Stimulated activated CD4-positive, alpha-beta T cell treated with anti-CD3 and anti-CD28 coated beads, Interleukin-4, amount 100 ng/mL, for 24 hours (primary cell): Measurements from ENCODE around the gene BTG2.
A peak's percentile ranks its signal among the peaks of the same experiment; 100 is the strongest.

Experiments used
- DNase-seq: peaks from one replicate; pipeline ENCODE4 v3.0.0-alpha.2; 2020

Gene BTG2

DNA sequence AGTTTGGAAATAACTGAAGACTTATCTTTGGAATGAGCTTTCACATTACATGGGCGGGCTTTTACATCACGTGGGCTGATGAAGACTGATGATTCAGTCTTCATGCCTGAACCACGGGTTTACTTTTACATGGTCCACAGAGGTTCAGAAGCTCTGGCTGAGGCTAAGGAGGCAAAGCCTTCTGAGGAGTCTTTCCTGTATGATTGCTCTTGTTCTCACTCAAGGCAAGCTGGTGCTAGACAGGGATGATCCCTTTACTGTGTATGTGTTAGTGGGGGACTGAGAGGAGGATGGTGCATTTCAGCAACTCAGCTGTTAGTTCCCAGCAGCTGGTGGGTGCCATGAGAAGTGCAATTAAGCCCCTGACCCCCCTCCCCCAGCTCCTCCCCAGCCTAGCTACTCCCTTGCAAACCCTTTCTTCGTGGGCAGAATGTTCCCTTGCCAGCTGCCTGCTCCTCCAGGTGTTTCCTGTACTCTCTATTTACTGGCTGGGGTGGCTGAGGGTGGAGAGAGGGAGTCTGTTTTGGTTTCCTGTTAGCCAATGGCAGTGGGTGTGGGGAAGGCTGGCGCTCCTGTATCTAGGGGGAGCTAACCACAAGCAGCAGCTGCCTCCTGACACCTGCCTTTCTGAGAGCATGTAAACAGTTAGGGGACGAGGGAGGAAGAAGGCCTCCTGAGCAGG is 15.4 kb downstream of the BTG2 start:
- peak; percentile 47 for DNase-seq

DNA sequence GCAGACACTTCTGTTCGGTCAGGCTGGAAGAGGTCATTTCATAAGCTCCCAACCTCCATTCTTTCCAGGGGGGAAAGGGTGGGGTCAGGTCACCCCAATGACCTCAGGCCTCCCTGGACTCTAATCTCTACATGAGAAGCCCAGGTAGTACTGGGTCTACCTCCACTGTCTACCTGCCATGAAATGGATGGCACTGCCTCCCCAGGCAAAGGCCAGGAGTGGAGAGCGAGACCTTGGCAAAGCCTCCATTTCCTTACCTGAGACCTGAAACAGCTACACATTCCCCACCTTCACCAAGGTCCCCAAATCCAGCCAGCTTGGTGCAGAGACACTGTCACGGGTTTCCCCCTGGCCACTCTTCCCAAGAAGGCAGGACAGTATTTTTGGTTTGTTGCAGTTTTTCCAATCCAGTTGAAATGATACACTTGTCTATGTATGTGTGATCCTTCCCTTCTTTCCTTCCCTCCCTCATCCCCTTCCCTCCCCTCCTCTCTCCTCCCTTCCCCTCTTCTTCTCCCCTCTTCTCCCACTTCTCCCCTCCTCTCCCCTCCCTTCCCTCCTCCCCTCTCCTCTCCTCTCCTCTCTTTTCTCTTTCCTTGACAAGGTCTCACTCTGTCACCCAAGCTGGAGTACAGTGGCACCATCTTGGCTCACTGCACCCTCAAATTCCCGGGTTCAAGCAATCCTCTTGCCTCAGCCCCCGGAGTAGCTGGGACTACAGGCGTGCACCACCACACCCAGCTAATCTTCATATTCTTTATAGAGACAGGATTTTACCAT is 16.1 kb downstream of the BTG2 start:
- DNase-seq = no peak

DNA sequence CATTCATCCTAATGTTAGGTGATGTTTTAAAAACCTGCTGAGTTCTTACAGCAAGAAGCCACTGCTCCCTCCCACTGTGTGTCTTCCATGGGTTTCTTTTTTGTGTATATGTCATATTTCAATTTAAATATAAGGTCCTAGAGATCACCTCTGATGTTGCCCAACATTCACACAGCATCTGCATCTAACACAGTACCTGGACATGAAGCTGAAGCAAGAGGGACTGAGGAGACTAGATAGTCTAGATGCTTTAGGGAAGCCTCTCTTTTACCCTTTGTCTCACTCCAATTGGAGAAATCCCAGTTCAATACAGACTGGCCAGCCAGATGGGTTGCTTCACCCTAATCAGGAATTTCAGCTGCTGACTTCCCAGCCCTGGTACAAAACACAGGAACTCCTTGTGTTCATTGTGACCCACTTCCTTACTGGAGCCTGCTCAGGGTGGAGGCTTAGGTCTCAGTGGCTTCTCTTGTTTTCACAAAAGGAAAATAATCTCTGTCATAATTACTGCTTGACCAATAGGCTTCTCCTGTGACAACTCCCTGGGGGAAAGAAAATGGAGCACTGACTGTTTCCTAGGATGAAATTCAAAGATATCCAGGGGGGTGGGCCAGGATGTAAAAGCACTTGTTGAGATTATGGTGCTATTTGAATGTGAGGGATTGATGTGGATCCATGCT is 17.3 kb downstream of the BTG2 start:
- no peak for DNase-seq

DNA sequence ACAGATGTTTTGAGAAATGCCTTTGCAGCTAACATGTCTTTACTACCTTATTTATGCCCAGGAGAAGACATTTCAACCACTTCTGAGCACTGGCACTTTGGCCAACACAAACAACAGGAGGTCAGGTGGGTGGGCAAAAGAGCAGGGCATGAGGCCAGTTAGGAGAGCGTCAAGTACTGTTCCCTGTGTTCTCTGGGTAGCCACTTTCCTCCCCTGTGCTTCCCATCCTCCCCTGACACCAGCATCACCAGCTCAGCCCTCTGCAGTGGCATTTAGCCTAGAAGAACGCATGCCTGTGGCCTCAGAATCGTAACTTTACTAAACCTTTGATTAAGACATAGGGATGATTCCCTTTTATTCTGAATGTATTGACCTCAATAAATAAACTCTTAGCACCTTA is 18.3 kb downstream of the BTG2 start:
- DNase-seq = no peak

DNA sequence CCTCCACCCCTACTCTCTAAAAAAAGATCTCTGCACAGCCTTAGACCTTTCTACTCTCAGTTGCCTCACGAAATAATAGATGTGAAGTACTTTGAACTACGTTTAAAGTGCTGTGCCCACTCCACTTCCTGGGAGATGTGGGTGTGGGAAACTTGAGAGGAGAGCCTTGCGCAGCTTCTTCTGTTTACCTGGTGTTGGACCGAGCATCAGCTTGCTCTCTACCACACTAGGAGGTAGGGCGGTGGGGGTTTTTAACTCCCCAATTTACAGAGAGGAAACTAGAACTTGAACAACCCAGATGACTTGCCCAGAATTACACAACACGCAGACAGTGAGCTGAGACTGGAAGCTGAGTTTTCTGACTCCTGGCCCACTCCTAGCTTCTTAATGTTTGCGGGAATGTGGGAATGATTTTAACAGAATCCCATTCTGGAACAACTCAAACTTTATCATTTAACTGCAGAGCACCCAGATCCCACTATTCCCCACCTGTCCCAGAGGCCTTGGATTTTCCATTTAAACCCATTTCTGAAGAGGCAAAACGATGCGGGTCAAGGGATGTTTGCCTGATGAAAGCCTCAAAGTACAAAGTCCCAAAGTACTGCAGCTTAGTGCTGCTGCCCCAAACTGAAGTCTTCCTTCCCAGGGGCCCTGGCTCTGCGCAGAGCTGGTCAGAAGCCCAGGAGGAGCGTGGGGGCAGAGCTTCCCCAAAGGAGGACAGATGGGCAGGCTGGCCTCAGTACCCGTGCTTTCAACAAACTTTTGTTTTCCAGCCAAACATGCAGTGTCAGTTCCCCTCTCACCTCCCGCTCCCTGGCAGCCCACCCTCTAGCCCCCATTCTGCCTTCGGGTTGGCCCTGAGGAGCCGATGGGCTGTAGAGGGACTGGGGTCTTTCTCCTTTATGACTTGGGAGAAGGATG is 19.0 kb downstream of the BTG2 start:
- peak; percentile 57 for DNase-seq

DNA sequence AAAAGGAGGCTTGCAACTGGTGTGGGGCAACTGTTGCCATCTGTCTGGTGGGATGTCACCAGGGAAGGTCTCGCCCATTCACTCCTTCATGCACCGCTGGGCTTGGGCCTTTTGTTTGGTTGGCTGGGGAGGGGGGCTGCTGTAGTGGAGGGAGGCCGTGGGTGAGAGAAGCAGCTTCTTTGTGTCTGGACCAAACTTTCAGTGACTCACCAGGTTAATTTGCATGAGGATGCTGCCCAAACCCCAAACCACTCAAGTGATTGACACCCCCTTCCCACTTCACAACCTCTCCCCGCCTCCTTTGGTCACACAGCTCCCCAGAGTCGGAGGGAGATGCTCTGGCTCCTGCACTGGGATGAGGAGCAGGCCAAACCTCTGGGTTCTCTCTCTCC is 19.7 kb downstream of the BTG2 start:
- DNase-seq = peak; percentile 63

DNA sequence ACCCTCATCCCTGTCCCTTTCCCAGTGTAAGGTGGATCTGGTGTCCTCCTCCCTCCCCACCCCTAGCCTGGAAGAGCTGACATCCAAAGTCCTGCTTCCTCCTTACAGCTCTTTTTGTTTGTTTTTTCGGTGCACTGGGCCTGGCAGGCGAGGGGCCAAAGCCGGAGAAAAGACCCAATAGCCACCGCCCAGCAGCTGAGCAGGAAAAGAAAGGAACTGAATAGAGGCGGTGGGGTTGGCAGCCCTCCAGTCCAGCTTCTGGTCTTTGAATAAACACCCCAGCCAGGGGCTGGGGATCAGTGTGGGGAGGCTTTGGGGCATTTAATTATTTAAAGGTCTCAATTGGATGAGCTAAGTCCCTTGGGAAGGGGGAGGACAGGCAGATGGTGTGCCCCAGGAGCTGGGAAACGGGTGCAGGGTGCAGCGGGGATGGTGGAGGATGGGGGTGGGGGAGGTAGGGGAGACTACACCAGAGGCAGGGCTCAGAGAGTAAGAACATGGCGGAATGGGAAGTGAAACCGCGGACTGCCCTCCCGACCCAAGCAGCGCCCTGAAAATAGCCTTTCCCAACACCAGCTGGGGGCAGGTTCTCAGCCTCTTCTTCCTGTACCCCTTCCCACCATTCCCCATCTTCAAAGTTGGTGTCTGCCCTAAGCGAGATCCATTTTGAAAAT is 20.2 kb downstream of the BTG2 start:
- DNase-seq = no peak

DNA sequence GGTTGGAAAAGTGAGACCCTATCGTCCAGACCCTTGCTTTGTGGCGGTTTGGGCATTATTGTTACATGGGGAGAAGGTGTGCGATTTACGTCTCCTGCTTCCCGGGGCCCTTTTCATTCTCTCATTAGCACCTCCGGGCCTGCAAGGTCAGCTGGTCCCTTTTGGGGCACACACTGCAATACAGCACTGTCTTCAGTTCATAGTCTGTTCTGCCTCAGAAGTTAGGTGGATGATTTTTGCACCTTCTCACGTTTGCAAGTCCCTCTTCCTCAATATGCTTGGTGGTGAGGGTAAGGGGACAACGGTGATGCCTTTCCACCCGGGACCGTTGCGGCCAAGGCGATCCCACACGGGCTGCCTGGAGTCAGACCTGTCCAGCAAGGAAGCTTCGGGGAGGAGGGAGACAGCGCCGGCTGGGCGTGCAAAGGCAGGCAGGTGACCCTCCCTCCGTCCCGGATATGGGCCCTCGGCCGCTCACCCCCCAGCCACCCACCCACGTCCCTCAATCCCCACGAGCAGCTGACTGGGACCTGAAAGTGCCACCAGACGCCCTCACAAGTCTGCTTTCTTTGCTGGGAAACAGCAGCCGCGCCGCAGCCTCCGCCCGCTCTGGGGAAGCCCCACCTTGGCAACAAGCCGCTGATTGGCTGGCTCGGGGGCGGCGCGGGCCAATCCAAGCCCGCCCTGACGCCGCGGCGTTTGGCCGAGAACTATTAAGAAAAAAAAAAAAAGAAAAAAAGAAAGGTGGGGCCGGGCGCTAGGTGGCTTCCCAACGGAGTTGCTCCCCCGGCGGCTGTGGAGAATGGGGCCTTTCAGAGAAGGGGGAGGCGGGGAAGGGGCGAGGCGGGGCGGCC is 21.7 kb downstream of the BTG2 start:
- peak; percentile 94 for DNase-seq

DNA sequence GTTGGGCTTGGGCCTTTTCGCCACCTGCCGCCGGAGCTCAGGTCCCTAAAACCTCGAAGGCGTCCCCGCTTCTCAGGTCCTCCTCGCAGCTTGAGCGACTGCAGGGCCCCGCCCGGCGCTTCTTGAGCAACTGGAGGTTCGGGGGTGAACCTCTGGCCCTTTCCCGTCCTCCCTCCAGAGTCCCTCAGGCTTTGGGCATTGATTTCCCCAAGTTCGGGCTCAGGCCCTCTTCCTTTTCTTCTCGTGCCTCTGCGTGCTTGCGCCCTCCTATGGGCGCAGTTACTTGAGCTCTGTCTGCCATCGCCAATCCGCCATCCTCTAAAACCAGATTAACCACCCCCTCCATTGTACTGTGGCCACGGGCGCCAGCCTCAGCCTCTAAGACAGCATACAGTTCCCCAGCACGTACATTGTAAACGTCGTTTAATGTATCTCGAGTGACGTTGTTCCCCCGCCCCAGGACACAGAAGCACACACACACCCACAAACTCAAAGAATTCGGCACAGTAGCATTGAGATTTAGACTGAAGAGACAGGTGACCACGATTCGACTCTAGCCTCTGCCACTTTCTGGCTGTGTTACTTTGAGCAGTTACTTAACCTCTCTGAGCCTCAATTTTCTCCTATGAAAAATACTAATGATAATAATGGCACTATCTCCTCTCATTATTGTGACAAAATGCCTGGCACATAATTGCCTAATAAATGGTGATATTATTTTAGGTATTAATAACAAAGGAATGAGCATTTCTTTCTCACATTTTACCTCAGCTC is 22.6 kb downstream of the BTG2 start:
- DNase-seq = peak; percentile 63

DNA sequence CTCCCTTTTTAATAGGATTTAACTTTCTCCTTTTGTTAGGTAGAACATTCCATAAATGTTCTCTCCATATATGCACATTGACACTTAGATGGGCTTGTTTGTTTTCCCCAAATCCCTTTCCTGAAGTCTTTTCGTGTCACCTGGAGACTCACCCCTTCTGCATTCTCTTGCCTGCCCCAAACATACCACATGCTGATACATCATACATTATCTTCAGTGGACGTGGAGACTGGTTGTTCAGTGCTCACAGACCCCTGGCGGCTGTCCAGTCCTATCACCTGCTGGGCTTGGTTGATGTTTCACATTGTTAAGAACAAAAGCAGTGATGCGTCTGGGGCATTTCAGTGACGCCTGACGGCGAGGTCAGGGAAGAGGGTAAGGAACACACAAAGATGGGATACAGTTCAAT is 23.4 kb downstream of the BTG2 start:
- no peak for DNase-seq

DNA sequence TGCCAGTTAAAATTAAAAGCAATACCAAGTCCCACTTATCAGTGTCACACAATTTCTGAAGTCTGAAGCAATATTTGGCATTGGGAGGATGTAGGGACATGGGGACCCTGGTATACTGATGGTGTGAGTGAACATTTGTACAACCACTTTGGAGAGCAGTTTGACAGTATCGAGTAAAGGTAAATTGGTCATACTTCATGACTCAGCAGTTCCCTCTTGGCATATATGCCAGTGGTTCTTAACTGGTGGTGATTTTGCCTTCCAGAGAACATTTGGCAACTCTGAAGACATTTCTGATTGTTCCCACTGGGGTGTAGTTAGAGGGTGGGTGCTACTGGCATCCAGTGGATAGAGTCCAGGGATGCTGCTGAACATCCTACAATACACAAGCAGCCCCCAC is 25.9 kb downstream of the BTG2 start:
- no peak for DNase-seq

DNA sequence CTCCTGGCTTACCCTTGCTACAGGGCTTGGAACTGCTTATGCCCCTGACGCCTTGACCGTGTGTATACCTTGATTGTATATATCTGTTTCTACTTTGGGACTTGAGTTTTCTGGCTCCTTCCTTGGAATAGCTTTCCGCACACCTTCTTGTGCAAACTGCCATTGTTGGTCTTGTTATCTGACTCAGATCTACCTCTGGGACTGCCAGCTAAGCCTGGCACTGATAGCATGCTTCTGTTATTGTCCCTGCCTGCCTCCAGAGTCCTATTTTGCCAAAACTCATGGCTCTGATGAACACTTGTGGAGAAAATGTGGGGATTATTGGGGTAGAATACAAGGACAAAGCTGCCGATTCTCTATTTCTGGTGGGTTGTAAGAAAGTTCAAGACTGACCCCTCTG is 30.2 kb downstream of the BTG2 start:
- no peak for DNase-seq

DNA sequence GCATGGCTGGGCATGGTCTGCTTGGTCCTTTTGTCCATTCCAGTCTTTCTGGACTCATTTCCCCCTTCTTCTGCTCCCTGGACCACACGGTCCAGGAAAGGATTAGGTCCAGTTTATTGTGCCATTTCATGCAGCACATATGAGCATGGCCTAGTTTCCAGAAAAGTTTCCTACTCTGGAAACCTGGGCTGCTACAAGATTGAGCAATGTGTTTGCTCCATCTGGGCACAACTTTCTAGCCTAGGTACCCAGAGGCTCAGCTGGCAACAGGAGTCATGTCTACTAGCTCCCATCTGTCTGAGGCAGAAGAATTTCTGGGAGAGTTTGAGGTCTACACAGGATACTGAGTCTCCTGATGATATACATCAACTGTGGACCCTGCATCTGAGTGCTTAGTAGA is 30.8 kb downstream of the BTG2 start:
- DNase-seq = no peak

DNA sequence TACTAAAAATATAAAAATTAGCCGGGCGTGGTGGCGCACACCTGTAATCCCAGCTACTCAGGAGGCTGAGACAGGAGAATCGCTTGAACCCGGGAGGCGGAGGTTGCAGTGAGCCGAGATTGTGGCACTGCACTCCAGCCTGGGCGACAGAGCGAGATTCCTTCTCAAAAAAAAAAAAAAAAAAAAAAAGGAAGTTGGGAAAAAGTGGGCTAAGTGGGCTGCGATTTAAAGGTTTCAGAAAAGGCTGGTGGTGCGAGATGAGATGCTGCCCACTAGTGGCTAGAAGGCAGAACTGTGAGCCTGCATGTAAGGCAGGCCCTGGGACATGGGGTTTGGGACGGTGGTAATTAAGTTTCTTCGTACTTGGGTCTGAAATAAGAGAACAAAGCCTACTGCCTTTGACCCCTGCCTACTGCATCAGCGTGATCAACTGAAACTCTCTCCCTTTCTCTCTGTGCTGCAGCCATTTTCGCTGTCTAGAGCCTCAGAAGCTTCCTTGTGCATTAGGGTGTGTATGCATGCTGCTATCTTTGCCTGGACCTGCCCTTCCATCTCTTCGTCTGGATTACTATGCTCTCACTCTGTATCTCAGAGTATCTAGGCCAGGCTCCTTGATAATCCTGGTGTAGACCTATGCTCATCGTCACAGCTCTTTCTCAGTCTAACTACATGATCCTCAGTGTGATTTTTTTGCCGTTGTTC is 33.2 kb downstream of the BTG2 start:
- DNase-seq = peak; percentile 69

DNA sequence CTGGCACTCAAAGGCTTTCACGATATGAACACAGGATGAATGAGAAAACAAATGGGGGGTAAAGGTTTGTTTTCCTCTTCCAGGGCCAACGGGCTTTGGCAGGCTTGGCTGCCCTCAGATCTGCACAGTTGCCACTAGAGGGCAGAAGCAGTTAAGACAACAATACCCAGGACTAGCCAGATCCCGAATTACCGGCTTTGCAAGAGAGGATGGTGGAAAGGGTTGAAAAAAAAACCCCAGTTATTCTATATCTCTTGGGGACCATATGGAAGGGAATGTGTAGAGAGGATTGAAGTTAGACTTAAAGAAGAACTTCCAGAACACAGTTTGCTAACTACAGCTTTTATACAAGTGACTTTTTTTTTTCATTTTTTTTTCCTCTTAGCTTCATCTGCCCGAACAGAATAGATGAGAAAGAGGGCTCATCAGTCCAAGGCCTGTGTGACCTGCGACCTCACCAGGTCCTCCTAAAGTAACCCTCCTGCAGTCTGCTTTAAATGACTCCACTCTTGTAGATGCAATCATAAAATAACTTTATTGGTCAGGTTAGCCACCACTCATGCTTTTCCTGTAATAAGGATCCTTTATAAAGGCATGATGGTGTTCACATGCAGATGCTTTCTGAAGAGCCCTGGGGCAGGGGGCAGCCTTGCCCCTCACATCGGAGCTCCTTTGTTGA is 34.9 kb downstream of the BTG2 start:
- DNase-seq = peak; percentile 68

DNA sequence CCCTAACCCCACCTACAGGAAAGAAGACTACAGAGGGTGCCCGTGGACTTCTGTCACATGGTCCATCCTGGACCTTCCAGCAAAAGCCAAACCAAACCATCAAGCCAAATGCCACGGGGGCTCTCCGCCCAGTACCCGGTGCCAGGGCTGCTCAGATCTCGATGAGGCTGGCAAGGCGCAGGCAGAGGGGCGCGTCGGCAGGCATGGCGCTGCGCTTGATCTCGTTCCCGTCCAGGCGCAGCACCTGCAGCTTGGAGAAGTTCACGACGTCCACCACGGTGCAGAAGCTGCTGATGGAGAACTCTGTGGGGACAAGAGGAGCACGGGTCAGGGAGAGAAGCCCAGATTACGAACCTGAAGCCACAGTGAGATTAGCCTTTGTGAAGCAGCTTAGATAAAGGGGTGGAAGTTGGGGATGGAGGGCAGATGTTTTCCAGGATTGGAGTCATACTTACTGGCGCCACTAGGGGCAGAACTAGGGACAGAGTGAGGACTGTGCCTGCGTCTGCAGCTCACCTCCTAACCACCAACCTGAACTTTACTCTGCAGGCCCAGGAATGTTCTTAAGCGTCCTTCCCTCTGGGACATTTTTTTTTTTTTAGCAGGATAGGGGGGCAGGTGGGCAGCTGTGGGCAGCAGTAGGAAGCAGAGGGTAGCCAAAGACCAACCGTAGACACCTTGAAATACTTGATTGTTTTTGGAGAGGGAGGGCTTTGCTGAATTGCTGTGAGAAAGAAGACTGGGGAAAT is 37.0 kb downstream of the BTG2 start:
- DNase-seq = peak; percentile 60

DNA sequence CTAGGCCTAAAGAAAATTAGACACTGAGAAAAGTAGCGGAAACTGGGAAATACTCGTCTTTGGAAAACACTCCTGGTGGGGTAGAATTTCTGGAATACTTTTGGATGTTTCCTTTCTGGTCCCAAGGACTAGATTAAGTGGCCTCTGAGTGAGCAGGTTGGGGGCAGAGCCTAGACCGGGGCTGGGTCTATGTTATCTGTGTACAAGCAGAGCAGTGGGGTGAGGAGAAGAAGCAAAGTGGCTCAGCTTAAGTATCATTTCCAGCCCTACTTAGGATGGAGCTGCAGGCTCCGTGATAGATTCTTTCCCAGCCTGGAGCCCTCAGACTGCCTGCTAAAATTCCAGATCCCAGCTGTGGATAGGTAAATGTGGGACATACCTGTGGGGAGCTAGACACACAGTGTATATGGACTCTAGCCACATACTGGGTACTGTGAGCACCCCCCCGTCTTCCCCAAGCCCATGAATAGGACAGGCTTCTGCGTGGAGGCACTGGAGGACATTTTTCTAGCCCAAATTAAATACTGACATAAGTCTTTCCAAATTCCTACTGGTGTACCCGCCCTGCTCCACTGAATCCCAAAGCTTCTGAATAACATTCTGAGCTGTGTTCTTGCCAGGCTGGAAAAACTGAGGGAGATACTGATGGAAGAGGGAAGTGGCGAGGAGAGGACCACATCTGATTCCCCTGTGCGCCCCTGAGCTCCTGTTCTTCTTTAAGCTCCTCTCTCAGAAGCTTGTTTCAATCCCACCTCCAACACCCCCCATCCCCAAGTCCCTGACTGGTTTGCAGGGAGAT is 38.8 kb downstream of the BTG2 start:
- DNase-seq = no peak
